GM23338 (cell line): ENCODE measurements around the gene MOCS3. TPM values are rescaled to one million over a fixed set of nuclear protein-coding genes. Genes with fewer than 3 reads are reported as not detected.

Experiments
- ATAC-seq: fragments of 200-7000 bp; cut with Tn5 transposase; 3 replicates; pipeline ENCODE4 v1.9.1; 2020
- DNase-seq: peaks from one replicate; pipeline ENCODE4 v3.0.0-alpha.2; 2015; ENCODE audit warnings: low spot score
- H2AFZ ChIP-seq: fragments of 200-600 bp; sonication (generic); 2 replicates; pipeline ENCODE4 v1.8.0; 2016; ENCODE audit warnings: antibody characterized with exemption, mild to moderate bottlenecking, moderate library complexity
- H3F3A ChIP-seq: fragments of 200-600 bp; sonication (generic); replicated peaks from 2 replicates; pipeline ENCODE4 v1.8.0; 2017; ENCODE audit warnings: antibody characterized with exemption, mixed run types, low read depth
- H3K27ac ChIP-seq: fragments of 200-600 bp; sonication (generic); 2 replicates; pipeline ENCODE4 v1.6.1; 2016; ENCODE audit warnings: low read depth
- H3K27me3 ChIP-seq: fragments of 200-600 bp; sonication (generic); 2 replicates; pipeline ENCODE4 v1.8.0; 2016; ENCODE audit warnings: mild to moderate bottlenecking, mixed run types, moderate library complexity; ENCODE audit not compliant: insufficient read depth
- H3K36me3 ChIP-seq: fragments of 200-600 bp; sonication (generic); 2 replicates; pipeline ENCODE4 v1.8.0; 2016; ENCODE audit warnings: mild to moderate bottlenecking; ENCODE audit not compliant: insufficient read depth
- H3K4me1 ChIP-seq: fragments of 200-600 bp; sonication (generic); 2 replicates; pipeline ENCODE4 v1.8.0; 2016; ENCODE audit warnings: mild to moderate bottlenecking, moderate library complexity; ENCODE audit not compliant: insufficient read depth
- H3K4me2 ChIP-seq: fragments of 200-600 bp; sonication (generic); 2 replicates; pipeline ENCODE4 v1.7.1; 2017; ENCODE audit warnings: mixed run types
- H3K4me3 ChIP-seq: fragments of 200-600 bp; sonication (generic); 2 replicates; pipeline ENCODE4 v1.6.1; 2016; ENCODE audit warnings: mixed run types
- H3K79me2 ChIP-seq: fragments of 200-600 bp; sonication (generic); replicated peaks from 2 replicates; pipeline ENCODE4 v1.8.0; 2017; ENCODE audit warnings: mild to moderate bottlenecking; ENCODE audit not compliant: insufficient read depth
- H3K9me2 ChIP-seq: fragments of 200-600 bp; sonication (generic); 2 replicates; pipeline ENCODE4 v1.8.0; 2017; ENCODE audit not compliant: insufficient read depth
- H4K20me1 ChIP-seq: fragments of 200-600 bp; sonication (generic); replicated peaks from 2 replicates; pipeline ENCODE4 v1.8.0; 2017; ENCODE audit warnings: mild to moderate bottlenecking; ENCODE audit not compliant: insufficient read depth
- H3K27ac Mint-ChIP-seq: 2 replicates; pipeline ENCODE4 v1.8.0; 2020; ENCODE audit warnings: inconsistent platforms, mild to moderate bottlenecking, moderate library complexity, mixed read lengths
- H3K27me3 Mint-ChIP-seq: 3 replicates; pipeline ENCODE4 v1.8.0; 2022; ENCODE audit warnings: low read depth, mild to moderate bottlenecking, moderate library complexity, mixed read lengths, inconsistent platforms; ENCODE audit not compliant: insufficient read depth, poor library complexity
- H3K36me3 Mint-ChIP-seq: 3 replicates; pipeline ENCODE4 v1.8.0; 2021; ENCODE audit warnings: low read depth, mild to moderate bottlenecking, inconsistent platforms, moderate library complexity, mixed read lengths
- H3K4me1 Mint-ChIP-seq: 3 replicates; pipeline ENCODE4 v1.8.0; 2020; ENCODE audit warnings: mild to moderate bottlenecking, inconsistent platforms, mixed read lengths
- H3K4me3 Mint-ChIP-seq: 3 replicates; pipeline ENCODE4 v1.8.0; 2021; ENCODE audit warnings: moderate library complexity, mild to moderate bottlenecking, inconsistent platforms, mixed read lengths
- H3K9me3 Mint-ChIP-seq: 3 replicates; pipeline ENCODE4 v1.8.0; 2020; ENCODE audit warnings: moderate library complexity, mild to moderate bottlenecking, inconsistent platforms, mixed read lengths
- CREB1 ChIP-seq: fragments of 250-450 bp; sonication (Bioruptor Pico); IDR thresholded peaks from 2 replicates; pipeline ENCODE4 v1.5.0; 2020; ENCODE audit warnings: low read depth, mild to moderate bottlenecking, moderate library complexity
- EZH2phosphoT487 ChIP-seq: fragments of 200-600 bp; sonication (generic); IDR thresholded peaks from one replicate; pipeline ENCODE4 v1.8.1; 2018; ENCODE audit warnings: antibody characterized with exemption; ENCODE audit not compliant: unreplicated experiment
- JUNB ChIP-seq: IDR thresholded peaks from one replicate; pipeline ENCODE4 v1.6.1; 2016; ENCODE audit warnings: antibody characterized with exemption; ENCODE audit not compliant: unreplicated experiment
- POLR2AphosphoS5 ChIP-seq: IDR thresholded peaks from 2 replicates; pipeline ENCODE4 v1.6.1; 2016; ENCODE audit warnings: antibody characterized with exemption, low read depth
- ZNF114 ChIP-seq: fragments of 250-450 bp; sonication (Bioruptor Pico); IDR thresholded peaks from 2 replicates; pipeline ENCODE4 v1.5.0; 2020; ENCODE audit warnings: mild to moderate bottlenecking, moderate library complexity
- ZNF331 ChIP-seq: fragments of 250-450 bp; sonication (Bioruptor Pico); IDR thresholded peaks from 2 replicates; pipeline ENCODE4 v1.5.0; 2020; ENCODE audit warnings: low read depth, mild to moderate bottlenecking, moderate library complexity
- polyA plus RNA-seq: library from polyadenylated mRNA; unstranded; fragments of >200 nt; fragmentation: Nextera tagmentation; extraction: Ambion mirVana; gene quantifications from 2 replicates; pipeline ENCODE4 v1.2.1, GENCODE V29; 2016
- total RNA-seq: library from RNA; depleted of rRNA; stranded (reverse); fragments of >200 nt; shearing (Covaris generic); gene quantifications from 2 replicates; pipeline ENCODE4 v1.2.3, GENCODE V29; 2014
- TF ChIP-seq, protein P1 (sequence below): fragments of 250-450 bp; sonication (Bioruptor Pico); IDR thresholded peaks from 2 replicates; pipeline ENCODE4 v1.5.0; 2020; ENCODE audit warnings: mild to moderate bottlenecking, moderate library complexity

Gene MOCS3
- total and polyA plus RNA-seq, 2 experiments from 2014 or later: 2.2 to 9.1 TPM

DNA sequence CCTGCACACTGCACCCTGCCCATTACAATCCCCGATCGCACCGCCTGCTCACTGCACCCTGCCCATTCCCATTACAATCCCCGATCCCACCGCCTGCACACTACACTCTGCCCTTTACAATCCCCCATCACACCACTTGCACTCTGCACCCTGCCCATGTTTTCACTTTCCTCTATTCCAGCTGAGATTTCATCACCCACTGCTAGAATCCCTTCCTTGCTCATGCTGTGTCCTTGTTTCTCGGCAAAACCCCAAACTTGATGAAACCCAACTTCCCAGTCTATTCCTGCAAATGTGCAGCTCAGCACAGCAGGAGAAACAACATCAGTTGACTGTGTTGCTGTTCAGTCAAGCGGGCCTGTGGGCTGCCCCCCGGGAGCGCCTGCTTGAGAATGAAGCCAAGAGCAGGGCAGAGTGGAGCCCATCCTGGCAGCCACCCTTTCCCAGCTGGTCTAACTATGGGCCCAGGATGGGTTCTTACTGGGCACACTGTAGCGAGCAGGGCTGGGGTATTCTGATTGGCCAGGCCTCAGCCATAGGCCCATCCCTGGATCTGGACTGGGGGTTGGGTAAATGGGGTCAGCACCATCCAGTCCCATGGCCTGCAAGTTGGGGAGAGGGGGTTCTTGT lies 17.2 kb downstream of the MOCS3 start:
- DNase-seq (no peak), ATAC-seq (no peak; the same call in 2 of the 3 replicates)
- no peak overlapping the region for H3K27ac ChIP-seq
- no peaks in the 10 kb centered on the region for H3K36me3 ChIP-seq
- 0 out of 2 replicates have a peak, but pooled peaks cover 2% of the 10 kb centered on the region for H3F3A ChIP-seq
- TF ChIP-seq POLR2AphosphoS5: no peak
- TF ChIP-seq, protein P1, sequence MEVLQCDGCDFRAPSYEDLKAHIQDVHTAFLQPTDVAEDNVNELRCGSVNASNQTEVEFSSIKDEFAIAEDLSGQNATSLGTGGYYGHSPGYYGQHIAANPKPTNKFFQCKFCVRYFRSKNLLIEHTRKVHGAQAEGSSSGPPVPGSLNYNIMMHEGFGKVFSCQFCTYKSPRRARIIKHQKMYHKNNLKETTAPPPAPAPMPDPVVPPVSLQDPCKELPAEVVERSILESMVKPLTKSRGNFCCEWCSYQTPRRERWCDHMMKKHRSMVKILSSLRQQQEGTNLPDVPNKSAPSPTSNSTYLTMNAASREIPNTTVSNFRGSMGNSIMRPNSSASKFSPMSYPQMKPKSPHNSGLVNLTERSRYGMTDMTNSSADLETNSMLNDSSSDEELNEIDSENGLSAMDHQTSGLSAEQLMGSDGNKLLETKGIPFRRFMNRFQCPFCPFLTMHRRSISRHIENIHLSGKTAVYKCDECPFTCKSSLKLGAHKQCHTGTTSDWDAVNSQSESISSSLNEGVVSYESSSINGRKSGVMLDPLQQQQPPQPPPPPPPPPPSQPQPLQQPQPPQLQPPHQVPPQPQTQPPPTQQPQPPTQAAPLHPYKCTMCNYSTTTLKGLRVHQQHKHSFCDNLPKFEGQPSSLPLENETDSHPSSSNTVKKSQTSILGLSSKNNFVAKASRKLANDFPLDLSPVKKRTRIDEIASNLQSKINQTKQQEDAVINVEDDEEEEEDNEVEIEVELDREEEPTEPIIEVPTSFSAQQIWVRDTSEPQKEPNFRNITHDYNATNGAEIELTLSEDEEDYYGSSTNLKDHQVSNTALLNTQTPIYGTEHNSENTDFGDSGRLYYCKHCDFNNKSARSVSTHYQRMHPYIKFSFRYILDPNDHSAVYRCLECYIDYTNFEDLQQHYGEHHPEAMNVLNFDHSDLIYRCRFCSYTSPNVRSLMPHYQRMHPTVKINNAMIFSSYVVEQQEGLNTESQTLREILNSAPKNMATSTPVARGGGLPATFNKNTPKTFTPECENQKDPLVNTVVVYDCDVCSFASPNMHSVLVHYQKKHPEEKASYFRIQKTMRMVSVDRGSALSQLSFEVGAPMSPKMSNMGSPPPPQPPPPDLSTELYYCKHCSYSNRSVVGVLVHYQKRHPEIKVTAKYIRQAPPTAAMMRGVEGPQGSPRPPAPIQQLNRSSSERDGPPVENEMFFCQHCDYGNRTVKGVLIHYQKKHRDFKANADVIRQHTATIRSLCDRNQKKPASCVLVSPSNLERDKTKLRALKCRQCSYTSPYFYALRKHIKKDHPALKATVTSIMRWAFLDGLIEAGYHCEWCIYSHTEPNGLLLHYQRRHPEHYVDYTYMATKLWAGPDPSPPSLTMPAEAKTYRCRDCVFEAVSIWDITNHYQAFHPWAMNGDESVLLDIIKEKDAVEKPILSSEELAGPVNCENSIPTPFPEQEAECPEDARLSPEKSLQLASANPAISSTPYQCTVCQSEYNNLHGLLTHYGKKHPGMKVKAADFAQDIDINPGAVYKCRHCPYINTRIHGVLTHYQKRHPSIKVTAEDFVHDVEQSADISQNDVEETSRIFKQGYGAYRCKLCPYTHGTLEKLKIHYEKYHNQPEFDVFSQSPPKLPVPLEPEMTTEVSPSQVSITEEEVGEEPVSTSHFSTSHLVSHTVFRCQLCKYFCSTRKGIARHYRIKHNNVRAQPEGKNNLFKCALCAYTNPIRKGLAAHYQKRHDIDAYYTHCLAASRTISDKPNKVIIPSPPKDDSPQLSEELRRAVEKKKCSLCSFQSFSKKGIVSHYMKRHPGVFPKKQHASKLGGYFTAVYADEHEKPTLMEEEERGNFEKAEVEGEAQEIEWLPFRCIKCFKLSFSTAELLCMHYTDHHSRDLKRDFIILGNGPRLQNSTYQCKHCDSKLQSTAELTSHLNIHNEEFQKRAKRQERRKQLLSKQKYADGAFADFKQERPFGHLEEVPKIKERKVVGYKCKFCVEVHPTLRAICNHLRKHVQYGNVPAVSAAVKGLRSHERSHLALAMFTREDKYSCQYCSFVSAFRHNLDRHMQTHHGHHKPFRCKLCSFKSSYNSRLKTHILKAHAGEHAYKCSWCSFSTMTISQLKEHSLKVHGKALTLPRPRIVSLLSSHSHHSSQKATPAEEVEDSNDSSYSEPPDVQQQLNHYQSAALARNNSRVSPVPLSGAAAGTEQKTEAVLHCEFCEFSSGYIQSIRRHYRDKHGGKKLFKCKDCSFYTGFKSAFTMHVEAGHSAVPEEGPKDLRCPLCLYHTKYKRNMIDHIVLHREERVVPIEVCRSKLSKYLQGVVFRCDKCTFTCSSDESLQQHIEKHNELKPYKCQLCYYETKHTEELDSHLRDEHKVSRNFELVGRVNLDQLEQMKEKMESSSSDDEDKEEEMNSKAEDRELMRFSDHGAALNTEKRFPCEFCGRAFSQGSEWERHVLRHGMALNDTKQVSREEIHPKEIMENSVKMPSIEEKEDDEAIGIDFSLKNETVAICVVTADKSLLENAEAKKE (CRISPR knock-in tag): no peak
- TF ChIP-seq ZNF331 (CRISPR knock-in tag): no peak
- no peak for TF ChIP-seq ZNF114 (CRISPR knock-in tag)
- no peak for TF ChIP-seq CREB1 (CRISPR knock-in tag)
- TF ChIP-seq JUNB: no peak
- TF ChIP-seq EZH2phosphoT487: no peak
- no peaks in the 10 kb centered on the region for H3K27me3 ChIP-seq
- no peaks in the 10 kb centered on the region for H3K4me1 ChIP-seq
- H3K9me2 ChIP-seq: no peaks in the 10 kb centered on the region
- Mint-ChIP-seq H3K27me3 (peaks cover 3% of the 10 kb centered on the region), H3K4me1 (peaks cover 2% of the 10 kb centered on the region; the same call in 1 of the 3 replicates), H3K9me3 (peaks cover 2% of the 10 kb centered on the region; the same call in 1 of the 3 replicates), H3K4me3 (no peak overlapping the region), H3K27ac (no peak overlapping the region), H3K36me3 (no peaks in the 10 kb centered on the region)
- no peaks in the 10 kb centered on the region for H3K79me2 ChIP-seq
- no peak overlapping the region for H3K4me2 ChIP-seq
- 0 out of 2 replicates have a peak overlapping the region, but pooled peaks have one; percentile 81 for H2AFZ ChIP-seq
- no peak overlapping the region for H3K4me3 ChIP-seq
- H4K20me1 ChIP-seq: no peaks in the 10 kb centered on the region
